Stimulated activated CD4-positive, alpha-beta T cell treated with anti-CD3 and anti-CD28 coated beads, Interleukin-15, amount 100 ng/mL, for 24 hours (primary cell): ENCODE data around the gene RNF214.
"Not testable (repeated sequence)": the region's sequence is repeated elsewhere in the genome, so short reads cannot be mapped to it uniquely, and the experiment has no call there.

Source experiments
- DNase-seq: peaks from one replicate; pipeline ENCODE4 v3.0.0-alpha.2; 2020

RNF214 gene

DNA sequence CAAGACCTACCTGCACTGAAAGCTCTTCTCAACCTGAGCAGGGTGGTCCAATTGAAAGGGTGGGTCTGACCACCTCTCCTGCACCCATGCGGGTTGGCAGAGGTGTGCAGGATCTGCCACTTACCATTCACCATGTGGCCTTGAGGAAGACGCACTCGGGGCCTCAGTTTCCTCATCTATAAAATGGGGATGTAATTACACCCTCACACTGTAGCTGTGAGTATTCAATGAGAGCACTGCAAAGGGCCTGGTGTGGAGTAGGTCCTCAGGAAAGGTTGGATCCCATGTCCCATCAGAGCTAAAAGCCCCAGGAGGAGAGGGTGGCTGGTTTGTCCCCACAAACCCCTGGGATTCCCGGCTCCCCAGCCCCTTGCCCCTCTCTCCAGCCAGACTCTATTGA is 33.9 kb upstream of the RNF214 start:
- DNase-seq = no peak

DNA sequence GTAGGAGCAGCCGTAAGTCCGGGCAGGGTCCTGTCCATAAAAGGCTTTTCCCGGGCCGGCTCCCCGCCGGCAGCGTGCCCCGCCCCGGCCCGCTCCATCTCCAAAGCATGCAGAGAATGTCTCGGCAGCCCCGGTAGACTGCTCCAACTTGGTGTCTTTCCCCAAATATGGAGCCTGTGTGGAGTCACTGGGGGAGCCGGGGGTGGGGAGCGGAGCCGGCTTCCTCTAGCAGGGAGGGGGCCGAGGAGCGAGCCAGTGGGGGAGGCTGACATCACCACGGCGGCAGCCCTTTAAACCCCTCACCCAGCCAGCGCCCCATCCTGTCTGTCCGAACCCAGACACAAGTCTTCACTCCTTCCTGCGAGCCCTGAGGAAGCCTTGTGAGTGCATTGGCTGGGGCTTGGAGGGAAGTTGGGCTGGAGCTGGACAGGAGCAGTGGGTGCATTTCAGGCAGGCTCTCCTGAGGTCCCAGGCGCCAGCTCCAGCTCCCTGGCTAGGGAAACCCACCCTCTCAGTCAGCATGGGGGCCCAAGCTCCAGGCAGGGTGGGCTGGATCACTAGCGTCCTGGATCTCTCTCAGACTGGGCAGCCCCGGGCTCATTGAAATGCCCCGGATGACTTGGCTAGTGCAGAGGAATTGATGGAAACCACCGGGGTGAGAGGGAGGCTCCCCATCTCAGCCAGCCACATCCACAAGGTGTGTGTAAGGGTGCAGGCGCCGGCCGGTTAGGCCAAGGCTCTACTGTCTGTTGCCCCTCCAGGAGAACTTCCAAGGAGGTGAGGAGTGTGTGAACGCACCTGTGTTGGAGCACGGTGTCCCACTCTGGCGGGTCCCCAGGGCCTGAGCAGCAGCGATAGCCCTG is 33.2 kb upstream of the RNF214 start, which contains the start of gene TAGLN:
Gene TAGLN, plus strand, starts transcription at position 318 of the 863 bp plus-strand sequence. CDS start 3,644 bp downstream, outside the sequence.
- no peak for DNase-seq

DNA sequence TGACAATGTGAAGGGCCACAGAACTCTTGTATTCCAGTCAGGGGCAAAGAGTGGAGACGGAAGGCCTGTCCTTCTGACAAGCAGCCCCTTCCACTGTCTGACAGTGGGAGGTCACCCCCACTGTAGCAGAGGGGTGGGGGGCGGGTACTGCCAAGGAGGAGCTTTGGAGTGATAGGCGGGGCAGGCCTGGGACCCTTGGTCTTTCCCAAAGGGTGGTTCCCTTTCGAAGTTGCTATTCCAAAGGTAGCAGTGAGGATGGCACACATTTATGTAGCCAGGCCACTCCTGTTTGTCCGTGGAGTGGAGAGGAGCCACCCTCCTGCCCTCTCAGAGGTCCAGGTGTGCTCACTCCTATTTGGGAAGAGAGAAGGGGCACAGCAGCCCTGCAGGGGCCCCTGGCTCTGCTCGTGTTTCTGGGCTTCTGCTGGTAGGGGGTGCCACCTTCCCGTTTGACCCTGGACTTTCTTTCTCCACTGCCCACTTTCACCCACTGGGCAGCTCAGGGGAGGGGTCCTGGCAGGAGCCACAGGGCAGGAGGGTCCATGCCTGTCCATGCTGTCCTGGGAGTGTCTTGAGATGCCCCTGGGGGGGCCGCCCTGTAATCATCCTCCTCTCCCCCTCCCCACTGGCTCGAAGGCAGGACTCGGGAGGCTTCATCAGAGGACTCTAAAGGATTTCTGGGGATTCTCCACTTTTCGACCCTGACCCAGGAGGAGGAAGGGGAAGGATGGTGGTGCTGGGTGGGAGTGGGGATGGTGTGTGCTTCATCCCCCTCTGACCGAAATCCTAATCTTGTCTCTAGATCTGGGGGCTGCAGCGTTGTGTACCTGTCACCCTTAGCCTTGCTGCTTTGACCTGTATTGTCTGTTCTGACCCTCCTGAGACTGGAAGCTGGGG is 32.3 kb upstream of the RNF214 start:
- DNase-seq = no peak

DNA sequence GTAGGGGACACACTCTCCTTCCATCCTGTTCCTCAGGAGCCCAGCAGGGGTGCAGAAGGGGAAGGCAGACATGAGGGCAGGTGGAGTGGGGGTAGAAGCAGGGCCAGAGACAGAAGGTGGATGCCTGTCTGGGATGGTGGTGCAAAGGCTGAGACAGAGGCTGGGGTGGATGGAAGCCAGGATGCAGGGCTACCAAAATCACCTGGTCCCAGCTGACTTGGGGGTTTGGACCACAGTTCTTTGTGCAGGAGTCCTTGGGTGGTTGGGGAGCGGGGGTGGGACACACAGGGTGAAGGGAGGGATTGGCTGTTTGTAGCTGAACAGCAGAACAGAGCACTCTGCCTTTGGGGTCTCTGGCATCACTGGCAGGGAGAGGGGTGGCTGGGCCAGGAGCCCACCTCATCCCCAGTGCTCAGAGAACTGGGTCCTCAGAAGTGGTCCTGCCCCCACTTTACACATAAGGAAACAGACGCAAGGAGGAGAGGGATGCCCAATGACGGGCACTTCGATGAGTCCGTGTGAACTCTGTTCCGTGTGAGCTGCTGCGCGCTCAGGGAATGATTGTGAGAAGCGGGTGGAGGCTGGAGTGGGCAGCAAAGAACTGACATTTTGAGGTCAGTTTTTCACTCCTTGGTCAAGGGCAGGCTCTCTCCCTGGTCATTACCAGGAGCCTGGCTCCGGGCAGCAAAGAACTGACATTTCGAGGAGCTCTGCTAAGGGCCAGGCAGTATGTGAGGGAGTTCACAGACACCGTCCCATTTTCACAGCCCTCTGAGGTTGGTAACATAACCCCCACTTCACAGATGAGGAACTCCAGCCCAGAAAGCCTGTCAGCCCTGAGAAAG is 31.4 kb upstream of the RNF214 start:
- no peak for DNase-seq

DNA sequence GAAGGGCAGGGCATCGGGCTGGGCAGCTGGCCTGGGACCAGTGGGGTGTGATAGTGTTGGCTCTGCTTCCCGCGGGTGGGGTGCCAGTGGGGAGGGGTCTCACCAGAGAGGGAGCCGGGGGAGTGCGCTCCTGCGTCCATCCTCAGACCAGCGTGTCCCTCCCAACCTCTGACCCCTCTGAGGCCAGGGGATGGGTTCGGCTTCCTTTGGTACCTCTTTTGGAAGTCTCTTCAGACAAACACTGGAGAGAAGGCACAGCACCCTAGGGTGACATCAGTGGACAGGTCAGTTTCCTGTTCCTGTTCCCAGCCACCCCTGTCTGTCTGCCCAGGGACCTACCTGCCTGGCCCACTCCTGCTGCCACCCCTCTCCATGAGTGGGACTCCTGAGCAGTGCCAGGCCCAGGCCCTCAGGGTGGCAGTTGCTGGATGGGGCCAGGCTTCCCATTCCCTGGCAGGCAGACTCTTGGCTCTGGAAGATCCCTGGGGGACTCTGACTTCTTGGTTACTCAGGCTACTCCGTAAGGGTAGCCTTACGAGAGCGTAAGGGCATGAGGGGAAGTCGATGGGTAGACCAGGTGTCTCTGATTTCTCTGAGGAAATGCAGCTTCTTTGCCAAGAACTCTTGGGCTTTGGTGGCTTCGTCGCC is 30.7 kb upstream of the RNF214 start:
- DNase-seq = no peak

DNA sequence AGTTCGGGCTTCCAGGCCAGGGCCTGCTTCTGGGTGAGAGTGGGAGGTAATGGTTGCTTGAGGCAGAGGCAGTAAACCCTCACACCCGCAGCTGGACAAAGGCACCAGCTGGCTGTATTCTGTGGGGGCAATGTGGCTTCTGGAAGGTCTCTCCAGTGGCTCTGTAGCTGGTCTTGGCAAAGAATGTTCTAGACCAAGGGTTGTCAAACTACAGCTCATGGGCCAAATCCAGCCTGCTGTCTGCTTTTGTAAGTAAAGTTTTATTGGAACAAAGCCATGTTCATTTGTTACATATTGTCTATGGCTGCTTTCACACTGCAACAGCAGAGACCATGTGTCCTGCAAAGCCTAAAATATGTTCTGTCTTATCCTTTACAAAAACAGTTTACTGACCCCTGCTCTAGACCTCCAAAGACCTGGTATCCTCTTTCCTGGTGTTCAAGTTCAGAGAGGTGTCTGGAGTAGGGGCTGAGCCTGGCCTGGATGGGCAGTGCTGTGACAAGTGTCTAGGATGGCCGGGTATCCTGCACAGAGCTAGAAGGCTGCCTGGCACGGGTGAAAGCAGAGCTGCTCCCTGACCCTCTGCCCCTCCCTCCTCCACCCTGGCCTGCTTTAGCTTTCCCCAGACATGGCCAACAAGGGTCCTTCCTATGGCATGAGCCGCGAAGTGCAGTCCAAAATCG is 29.9 kb upstream of the RNF214 start:
- no peak for DNase-seq

DNA sequence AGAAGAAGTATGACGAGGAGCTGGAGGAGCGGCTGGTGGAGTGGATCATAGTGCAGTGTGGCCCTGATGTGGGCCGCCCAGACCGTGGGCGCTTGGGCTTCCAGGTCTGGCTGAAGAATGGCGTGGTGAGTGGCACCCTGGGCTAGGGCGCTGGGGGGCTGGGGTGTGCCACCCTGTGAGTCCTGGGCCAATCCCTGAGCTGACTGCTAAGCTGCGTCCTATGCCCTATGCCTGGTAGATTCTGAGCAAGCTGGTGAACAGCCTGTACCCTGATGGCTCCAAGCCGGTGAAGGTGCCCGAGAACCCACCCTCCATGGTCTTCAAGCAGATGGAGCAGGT is 29.4 kb upstream of the RNF214 start:
- DNase-seq = no peak

DNA sequence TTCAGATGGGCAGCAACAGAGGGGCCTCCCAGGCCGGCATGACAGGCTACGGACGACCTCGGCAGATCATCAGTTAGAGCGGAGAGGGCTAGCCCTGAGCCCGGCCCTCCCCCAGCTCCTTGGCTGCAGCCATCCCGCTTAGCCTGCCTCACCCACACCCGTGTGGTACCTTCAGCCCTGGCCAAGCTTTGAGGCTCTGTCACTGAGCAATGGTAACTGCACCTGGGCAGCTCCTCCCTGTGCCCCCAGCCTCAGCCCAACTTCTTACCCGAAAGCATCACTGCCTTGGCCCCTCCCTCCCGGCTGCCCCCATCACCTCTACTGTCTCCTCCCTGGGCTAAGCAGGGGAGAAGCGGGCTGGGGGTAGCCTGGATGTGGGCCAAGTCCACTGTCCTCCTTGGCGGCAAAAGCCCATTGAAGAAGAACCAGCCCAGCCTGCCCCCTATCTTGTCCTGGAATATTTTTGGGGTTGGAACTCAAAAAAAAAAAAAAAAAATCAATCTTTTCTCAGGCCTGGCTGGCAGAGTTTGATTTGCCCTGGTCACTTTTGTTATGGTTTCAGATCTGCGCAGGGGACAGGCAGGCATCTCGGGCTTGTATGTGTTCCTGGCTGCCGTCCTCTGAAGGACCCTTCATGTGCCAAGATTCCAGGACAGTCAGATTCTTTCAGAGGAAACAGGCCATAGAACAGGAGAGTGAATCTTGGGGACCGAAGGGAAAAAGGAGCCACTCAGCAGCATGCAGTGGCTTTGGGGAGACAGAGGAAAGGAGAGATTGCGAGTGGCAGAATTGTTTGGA is 28.0 kb upstream of the RNF214 start:
- DNase-seq = no peak

DNA sequence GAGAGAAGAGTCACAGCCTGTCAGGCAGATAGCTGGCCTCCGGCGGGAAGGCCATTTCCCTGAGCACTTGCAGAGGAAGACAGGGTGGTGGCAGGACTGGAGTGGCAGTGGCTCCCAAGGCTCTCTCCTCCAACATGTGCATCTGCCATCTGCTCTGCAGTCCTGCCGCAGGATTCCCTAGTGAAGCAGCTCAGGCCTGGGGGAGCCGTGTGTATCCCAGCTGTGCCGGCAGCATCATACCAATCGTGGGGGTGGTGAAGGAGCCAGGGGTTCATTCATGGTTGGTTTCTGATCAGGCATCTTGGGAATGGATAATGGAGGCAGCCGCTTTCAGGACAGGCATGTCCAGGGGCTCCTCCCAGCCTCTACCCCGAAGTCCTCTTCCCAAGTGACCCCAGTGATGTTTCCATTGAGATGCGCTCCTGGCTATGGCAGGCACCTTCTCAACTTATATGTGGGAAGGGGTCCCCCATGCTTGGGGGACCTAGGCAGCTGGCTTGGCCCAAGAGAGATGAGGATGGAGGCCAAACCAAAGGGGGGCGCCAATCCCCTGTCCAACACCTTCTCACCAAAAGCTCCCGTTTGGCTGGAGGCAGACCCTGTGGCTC is 27.2 kb upstream of the RNF214 start:
- DNase-seq = no peak

DNA sequence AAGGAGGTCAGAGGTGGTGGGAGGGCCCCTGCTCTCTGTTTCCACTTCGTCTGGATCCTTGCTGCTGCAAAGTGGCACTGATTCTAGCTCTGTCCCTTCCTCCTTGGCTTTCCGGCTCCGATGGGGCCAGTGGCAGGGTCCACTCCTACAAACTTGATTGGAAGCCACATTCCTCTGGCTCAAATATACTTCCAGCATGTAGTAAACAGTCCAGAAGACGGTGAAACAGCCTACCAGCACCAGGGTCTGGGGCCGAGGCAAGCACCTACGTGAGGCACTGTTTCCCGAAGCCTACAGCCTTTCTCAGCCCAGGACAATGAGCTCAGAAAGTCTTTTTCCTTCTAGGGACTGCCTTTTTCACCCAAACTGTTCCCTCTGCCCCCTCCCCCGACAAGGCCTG is 26.4 kb upstream of the RNF214 start:
- not testable (repeated sequence) for DNase-seq

DNA sequence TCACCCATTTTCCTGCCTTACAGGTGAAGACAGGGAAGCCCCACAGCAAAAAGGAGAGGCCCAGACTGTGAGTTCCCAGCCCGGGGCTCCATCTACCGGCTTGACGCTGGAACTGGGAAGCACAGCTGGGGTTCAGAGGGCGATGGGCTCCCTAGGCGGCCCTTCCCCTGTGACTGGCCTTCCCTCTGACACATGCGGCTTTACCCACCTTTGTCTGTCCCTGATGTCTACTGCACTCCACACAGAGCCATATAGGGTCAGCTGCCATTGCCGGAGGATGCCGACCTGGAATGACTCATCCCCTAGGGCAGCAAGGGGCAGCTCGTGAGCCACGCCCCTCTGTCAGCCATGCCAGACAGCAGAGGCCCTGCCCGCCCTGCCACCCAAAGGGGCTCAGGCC is 25.6 kb upstream of the RNF214 start:
- not testable (repeated sequence) for DNase-seq

DNA sequence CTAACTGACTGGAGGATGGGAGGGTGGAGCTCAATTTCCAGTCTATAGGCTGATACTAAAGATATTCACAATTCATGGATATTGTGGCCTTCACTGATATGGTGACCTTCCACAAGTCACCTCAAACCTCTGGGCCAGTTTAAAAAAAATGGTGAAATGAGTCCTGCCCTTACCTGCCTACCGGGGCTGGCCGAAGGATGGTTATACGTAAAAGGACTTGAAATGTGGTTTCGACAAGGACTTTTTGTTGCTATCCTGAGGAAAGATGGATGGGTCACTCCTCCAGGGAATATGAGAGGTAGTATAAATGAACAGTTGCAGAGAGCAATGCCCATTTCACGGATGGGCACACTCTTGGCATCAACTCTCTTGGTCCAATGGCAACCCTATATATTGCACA is 25.0 kb upstream of the RNF214 start:
- not testable (repeated sequence) for DNase-seq

DNA sequence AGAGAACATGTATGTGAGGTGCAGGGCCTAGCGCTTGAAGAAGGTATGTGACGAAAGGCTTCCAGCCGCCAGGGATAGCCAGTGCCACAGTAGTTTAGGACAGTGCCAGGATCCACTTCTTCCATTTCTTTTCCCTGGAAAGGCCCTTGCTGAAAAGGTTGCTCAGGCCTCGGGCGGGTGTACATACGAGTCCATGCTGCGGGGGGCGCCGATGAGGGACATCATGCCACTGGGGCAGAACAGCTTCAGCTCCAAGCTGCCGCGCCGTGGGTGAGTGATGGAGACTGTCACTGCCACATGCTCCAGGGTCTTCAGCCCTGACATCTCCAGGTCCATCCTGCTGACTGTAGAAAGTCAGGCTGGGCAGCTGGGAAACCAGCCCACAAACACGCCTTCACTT is 23.8 kb upstream of the RNF214 start:
- DNase-seq = not testable (repeated sequence)

DNA sequence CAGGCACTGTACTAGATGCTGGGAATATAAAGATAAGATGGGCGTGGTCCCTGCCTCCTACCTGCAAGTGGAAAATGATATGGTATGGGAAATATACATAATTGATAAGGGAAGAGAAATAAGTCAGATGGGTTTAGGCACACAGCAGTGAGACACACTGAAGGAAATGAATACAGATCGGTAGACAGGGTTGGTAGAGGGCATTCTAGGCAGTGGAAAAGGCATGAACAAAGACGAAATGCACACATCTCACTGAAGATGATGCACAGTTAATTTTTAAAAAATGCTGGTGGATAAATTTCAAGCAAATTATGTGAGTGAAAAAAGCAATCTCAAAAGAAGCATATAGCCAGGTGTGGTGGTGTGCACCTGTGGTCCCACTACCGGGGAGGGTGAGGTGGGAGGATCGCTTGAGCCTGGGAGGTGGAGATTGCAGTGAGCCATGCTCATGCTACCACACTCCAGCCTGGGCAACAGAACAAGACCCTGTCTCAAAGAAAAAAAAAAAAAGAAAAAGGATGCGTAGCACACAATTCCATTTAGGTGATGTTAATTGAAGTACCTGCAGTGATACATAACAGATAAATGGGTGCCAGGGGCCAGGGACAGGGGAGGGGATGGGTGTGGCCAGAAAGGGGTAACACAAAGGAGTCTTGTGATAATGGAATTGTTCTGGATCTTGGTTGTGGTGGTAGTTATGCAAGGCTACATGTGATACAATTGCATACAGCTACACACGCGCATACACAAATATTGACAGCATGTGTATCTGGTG is 22.9 kb upstream of the RNF214 start:
- DNase-seq = not testable (repeated sequence)

DNA sequence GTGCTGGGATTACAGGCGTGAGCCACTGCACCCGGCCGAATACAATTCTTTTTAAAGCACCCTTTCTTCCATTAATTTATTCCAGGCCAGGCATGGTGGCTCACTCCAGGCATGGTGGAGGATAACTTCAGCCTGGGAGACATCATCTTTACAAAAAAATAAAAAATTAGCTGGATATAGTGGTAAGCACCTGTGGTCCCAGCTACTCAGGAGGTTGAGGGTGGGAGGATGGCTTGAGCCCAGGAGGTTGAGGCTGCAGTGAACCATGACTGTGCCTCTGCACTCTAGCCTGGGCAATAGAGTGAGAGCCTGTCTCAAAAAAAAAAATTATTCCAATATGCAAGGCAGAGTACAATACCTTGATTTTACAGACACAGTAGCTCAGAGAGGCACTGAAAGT is 21.9 kb upstream of the RNF214 start:
- no peak for DNase-seq

DNA sequence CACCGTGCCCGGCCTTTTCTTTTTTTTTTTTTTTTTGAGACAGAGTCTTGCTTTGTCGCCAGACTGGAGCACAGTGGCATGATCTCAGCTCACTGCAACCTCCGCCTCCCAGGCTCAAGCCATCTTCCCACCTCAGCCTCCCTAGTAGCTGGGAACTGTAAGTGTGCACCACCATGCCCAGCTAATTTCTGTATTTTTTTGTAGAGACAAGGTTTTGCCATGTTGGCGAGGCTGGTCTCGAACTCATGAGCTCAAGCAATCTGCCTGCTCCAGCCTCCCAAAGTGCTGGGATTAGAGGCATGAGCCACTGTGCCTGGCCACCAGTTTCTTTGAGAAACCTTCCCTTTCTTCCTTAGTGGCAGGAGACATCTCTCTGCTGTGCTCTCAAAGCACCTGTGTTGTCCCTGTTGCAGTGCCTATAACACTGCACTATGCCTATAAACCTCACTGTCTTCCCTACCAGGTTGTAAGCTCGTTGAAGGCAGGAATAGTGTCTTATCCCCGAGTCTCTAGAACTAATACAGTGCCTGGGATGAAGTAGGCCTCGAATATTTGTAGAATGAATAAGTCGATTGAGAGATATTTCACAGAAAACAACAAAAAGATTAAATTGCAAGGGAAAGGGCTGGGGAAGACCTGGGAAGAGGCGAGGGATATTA is 19.6 kb upstream of the RNF214 start:
- DNase-seq = no peak

DNA sequence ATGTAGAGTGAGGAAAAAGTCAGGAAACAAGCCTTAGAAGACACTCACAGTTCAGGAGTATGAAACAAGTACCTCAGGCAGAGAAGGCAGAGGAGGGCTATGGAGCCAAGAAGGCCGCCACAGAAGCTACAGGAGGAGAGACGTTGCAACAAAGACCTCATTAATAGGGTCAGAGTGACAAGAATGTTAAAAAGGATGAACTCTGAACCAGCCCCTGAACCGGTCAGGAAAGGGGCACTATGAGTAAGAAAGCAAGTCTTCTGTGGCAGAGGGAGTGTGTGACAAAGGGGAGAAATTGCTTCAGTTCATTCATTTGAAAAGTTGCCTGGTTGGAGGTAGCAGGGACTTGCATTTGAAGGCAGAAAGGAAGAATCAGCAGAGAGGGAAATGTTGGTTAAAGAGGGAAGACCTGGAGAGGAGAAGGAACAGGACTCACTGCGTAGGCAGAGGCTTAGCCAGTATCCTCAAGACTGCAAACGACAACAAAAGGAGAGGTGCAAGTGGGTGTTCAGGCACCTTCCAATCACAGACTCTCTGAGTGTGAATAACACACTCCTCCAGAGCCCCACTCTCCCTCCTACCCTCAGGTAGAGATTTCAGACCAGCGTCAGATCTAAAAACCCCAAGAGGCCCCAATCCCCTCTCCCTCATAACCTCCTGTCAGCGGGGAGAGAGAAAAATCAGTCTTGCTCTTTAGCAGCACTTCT is 17.9 kb upstream of the RNF214 start:
- no peak for DNase-seq
